Hepatocyte (in vitro differentiated cells): ENCODE data around the gene PPP1R7. TPM values are rescaled to one million over a fixed set of nuclear protein-coding genes. Genes with fewer than 3 reads are reported as not detected.

Experiments used
- DNase-seq: peaks from one replicate; pipeline ENCODE4 v3.0.0-alpha.2; 2016; ENCODE audit warnings: low spot score
- H2AFZ ChIP-seq: fragments of 200-600 bp; sonication (generic); 2 replicates; pipeline ENCODE4 v1.6.0; 2016; ENCODE audit warnings: antibody characterized with exemption, mild to moderate bottlenecking
- H3K27ac ChIP-seq: fragments of 200-600 bp; sonication (generic); 2 replicates; pipeline ENCODE4 v1.5.1; 2016; ENCODE audit warnings: mild to moderate bottlenecking
- H3K27me3 ChIP-seq: fragments of 200-600 bp; sonication (generic); 2 replicates; pipeline ENCODE4 v1.6.1; 2016
- H3K36me3 ChIP-seq: fragments of 200-600 bp; sonication (generic); replicated peaks from 2 replicates; pipeline ENCODE4 v1.5.1; 2016; ENCODE audit warnings: low read depth; ENCODE audit not compliant: insufficient read depth
- H3K4me1 ChIP-seq: fragments of 200-600 bp; sonication (generic); 2 replicates; pipeline ENCODE4 v1.5.1; 2016; ENCODE audit warnings: mild to moderate bottlenecking, moderate library complexity; ENCODE audit not compliant: insufficient read depth
- H3K4me2 ChIP-seq: fragments of 200-600 bp; sonication (generic); 2 replicates; pipeline ENCODE4 v1.6.0; 2016
- H3K4me3 ChIP-seq: fragments of 200-600 bp; sonication (generic); 2 replicates; pipeline ENCODE4 v1.5.1; 2016; ENCODE audit warnings: mild to moderate bottlenecking
- H3K79me2 ChIP-seq: fragments of 200-600 bp; sonication (generic); 2 replicates; pipeline ENCODE4 v1.6.0; 2017; ENCODE audit warnings: mild to moderate bottlenecking
- H3K9me2 ChIP-seq: fragments of 200-600 bp; sonication (generic); replicated peaks from 2 replicates; pipeline ENCODE4 v1.6.0; 2017; ENCODE audit warnings: mild to moderate bottlenecking; ENCODE audit not compliant: insufficient read depth
- H3K9me3 ChIP-seq: fragments of 200-600 bp; sonication (generic); 2 replicates; pipeline ENCODE4 v1.5.1; 2016; ENCODE audit warnings: low read depth, mild to moderate bottlenecking
- H4K20me1 ChIP-seq: fragments of 200-600 bp; sonication (generic); 2 replicates; pipeline ENCODE4 v1.6.0; 2016; ENCODE audit warnings: mild to moderate bottlenecking; ENCODE audit not compliant: insufficient read depth, poor library complexity, severe bottlenecking
- CTCF ChIP-seq: fragments of 200-600 bp; sonication (generic); IDR thresholded peaks from 2 replicates; pipeline ENCODE4 v1.5.1; 2016; ENCODE audit warnings: antibody characterized with exemption, mild to moderate bottlenecking; ENCODE audit not compliant: poor library complexity
- EZH2 ChIP-seq: fragments of 200-600 bp; sonication (generic); IDR thresholded peaks from 2 replicates; pipeline ENCODE4 v1.6.1; 2016; ENCODE audit warnings: antibody characterized with exemption, mild to moderate bottlenecking, borderline replicate concordance
- EZH2phosphoT487 ChIP-seq: fragments of 200-600 bp; sonication (generic); IDR thresholded peaks from one replicate; pipeline ENCODE4 v1.6.1; 2018; ENCODE audit warnings: antibody characterized with exemption, mild to moderate bottlenecking, low read depth, moderate library complexity; ENCODE audit not compliant: unreplicated experiment, severe bottlenecking
- WGBS: methylation state at CpG from one replicate; pipeline ENCODE4 v1.1.6; 2016; ENCODE audit warnings: low lambda C conversion rate; ENCODE audit errors: missing lambda C conversion rate; 5-methylcytosine and 5-hydroxymethylcytosine counted together
- polyA plus RNA-seq: library from polyadenylated mRNA; unstranded; fragments of >200 nt; fragmentation: Nextera tagmentation; extraction: Ambion mirVana; gene quantifications from 2 replicates; pipeline ENCODE4 v1.2.1, GENCODE V29; 2016
- total RNA-seq: library from RNA; depleted of rRNA; stranded (reverse); fragments of >200 nt; gene quantifications from 2 replicates; pipeline ENCODE4 v1.2.3, GENCODE V29; 2014

PPP1R7 gene
- total and polyA plus RNA-seq, 2 experiments from 2014 or later: 46.7 to 84.9 TPM

GRCh38 chr2:241134711-241135110 lies 15.6 kb upstream of the PPP1R7 start:
- no peak overlapping the region for H3K27ac ChIP-seq

GRCh38 chr2:241135737-241136136 lies 14.5 kb upstream of the PPP1R7 start:
- no peaks in the 10 kb centered on the region for H3K9me3 ChIP-seq
- no peak overlapping the region for H3K4me2 ChIP-seq
- no peak overlapping the region for H3K27ac ChIP-seq
- H4K20me1 ChIP-seq: no peaks in the 10 kb centered on the region
- peak; percentile 33 for DNase-seq
- H2AFZ ChIP-seq: no peak overlapping the region
- H3K27me3 ChIP-seq: no peaks in the 10 kb centered on the region
- TF ChIP-seq EZH2phosphoT487: no peak
- no peak for TF ChIP-seq CTCF
- TF ChIP-seq EZH2: no peak
- no peaks in the 10 kb centered on the region for H3K36me3 ChIP-seq
- 90% methylated on average over 9 of the region's 9 CpGs for WGBS
- H3K4me1 ChIP-seq: no peaks in the 10 kb centered on the region
- H3K9me2 ChIP-seq: no peaks in the 10 kb centered on the region
- no peaks in the 10 kb centered on the region for H3K79me2 ChIP-seq
- H3K4me3 ChIP-seq: no peak overlapping the region

More at GRCh38 chr2:241134711-241135110, 15.6 kb upstream of the PPP1R7 start:
- TF ChIP-seq CTCF (no peak), EZH2 (no peak)
- H3K27me3 ChIP-seq: no peaks in the 10 kb centered on the region
- H3K36me3 ChIP-seq: no peaks in the 10 kb centered on the region
- DNase-seq: no peak
- H2AFZ ChIP-seq: no peak overlapping the region
- H3K9me2 ChIP-seq: no peaks in the 10 kb centered on the region
- 95% methylated on average over 7 of the region's 7 CpGs for WGBS
- H3K9me3 ChIP-seq: no peaks in the 10 kb centered on the region
- no peaks in the 10 kb centered on the region for H3K79me2 ChIP-seq
- H3K4me2 ChIP-seq: no peak overlapping the region
- H3K4me1 ChIP-seq: no peaks in the 10 kb centered on the region
- H3K4me3 ChIP-seq: no peak overlapping the region
- H4K20me1 ChIP-seq: no peaks in the 10 kb centered on the region

GRCh38 chr2:241136191-241136590 lies 14.1 kb upstream of the PPP1R7 start:
- Histone ChIP-seq H3K4me3 (no peak overlapping the region), H4K20me1 (no peaks in the 10 kb centered on the region), H3K9me2 (no peaks in the 10 kb centered on the region), H3K79me2 (no peaks in the 10 kb centered on the region), H3K27ac (no peak overlapping the region), H2AFZ (no peak overlapping the region), H3K4me1 (no peaks in the 10 kb centered on the region), H3K4me2 (no peak overlapping the region), H3K27me3 (no peaks in the 10 kb centered on the region), H3K9me3 (no peaks in the 10 kb centered on the region), H3K36me3 (no peaks in the 10 kb centered on the region)
- no peak for DNase-seq
- WGBS: 96% methylated on average over 8 of the region's 8 CpGs
- TF ChIP-seq EZH2 (no peak), EZH2phosphoT487 (no peak), CTCF (no peak)

GRCh38 chr2:241136661-241137260 lies 13.5 kb upstream of the PPP1R7 start:
- TF ChIP-seq CTCF: no peak
- no peak for TF ChIP-seq EZH2
- TF ChIP-seq EZH2phosphoT487: no peak
- Histone ChIP-seq H3K9me3 (no peaks in the 10 kb centered on the region), H2AFZ (no peak overlapping the region), H3K27me3 (no peaks in the 10 kb centered on the region), H3K36me3 (no peaks in the 10 kb centered on the region), H3K4me2 (no peak overlapping the region), H4K20me1 (no peaks in the 10 kb centered on the region), H3K4me3 (no peak overlapping the region), H3K9me2 (no peaks in the 10 kb centered on the region), H3K4me1 (no peaks in the 10 kb centered on the region), H3K27ac (no peak overlapping the region), H3K79me2 (no peaks in the 10 kb centered on the region)
- no peak for DNase-seq
- 97% methylated on average over 25 of the region's 25 CpGs for WGBS
